GM21515 (cell line): Measurements from ENCODE around the gene SGSH.

Experiments used
- ATAC-seq: cut with Tn5 transposase; IDR thresholded peaks from one replicate; pipeline ENCODE4 v1.9.1; 2021; ENCODE audit not compliant: unreplicated experiment

The SGSH gene

GRCh38 chr17:80187090-80187489 lies 33.0 kb downstream of the SGSH start:
- ATAC-seq: no peak

GRCh38 chr17:80185968-80186367 lies 34.2 kb downstream of the SGSH start:
- no peak for ATAC-seq

DNA sequence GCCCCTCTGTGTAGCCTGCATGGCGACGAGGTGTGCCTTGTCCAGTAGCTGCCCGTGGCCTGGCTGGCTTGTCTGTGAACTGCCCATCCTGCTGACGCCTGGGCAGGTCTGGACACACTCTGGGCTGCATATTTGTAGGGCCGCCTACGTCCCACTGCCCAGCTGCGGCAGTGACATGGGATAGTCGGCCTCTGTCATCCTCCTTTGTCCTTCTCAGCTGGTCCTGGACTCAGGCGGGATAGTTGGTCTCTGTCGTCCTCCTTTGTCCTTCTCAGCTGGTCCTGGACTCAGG lies 35.8 kb downstream of the SGSH start:
- ATAC-seq: no peak

GRCh38 chr17:80183581-80184422 lies 36.3 kb downstream of the SGSH start:
- no peak for ATAC-seq

- no peak for ATAC-seq
Measured at GRCh38 chr17:80182845-80183223, 37.3 kb downstream of the SGSH start.

GRCh38 chr17:80182118-80182844 lies 37.9 kb downstream of the SGSH start:
- no peak for ATAC-seq

DNA sequence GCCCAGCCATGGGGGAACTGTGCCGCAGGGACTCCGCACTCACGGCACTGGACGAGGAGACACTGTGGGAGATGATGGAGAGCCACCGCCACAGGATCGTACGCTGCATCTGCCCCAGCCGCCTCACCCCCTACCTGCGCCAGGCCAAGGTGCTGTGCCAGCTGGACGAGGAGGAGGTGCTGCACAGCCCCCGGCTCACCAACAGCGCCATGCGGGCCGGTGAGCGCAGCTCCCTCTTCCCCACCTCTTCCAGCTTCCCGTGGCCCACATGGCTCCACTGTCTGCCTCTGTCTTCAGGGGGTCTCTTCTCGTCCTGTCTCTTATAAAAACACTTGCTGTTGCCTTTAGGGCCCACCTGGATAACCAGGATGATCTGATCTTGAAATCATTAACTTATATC lies 38.7 kb downstream of the SGSH start:
- no peak for ATAC-seq

- ATAC-seq: no peak
Measured at GRCh38 chr17:80180192-80180591, 39.9 kb downstream of the SGSH start.

DNA sequence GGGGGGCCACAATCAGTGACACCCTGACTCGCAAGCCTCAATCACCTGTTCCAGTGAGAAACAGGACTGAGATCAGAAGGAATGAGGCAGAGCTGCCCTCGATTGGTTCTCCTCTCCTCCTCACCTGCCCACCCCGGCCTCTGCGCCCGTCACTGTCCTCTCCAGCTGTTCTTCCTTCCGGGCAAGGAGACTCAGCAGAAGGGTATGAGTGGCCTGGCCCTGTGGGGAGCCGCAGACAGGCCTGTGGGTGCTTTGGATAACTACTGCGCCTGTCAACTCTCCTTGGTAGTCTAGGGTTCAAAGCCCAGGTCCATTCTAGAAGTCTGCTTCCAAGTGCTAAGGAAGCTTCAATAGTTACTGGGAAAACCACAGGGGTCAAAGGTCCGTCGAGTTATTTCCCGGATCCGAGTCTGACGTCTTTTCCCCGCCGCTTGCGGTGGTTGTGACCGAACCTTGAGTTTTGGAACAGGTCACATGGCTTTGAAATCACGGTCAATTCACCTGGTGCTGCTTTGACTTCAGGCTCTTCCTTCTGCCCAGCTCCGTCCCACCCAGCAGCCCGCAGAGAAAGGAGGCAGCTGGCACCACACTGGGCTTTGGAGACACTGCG lies 42.0 kb downstream of the SGSH start:
- no peak for ATAC-seq

- no peak for ATAC-seq
Measured at GRCh38 chr17:80176757-80177156, 43.4 kb downstream of the SGSH start.

DNA sequence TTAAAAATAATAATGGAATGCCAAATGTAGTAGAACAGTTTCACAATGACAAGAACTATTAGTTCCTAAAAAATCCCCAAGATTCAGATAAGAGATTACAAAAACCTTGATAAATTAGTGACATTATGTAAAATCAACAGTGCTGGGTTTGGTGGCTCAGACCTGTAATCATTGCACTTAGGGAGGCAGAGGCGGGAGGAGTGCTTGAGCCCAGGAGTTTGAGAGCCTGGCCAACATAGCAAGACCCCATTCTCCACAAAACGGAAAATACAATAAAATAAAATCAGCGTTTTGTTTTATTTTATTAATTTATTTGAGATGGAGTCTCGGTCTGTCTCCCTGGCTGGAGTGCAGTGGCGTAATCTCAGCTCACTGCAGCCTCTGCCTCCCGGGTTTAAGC lies 46.2 kb downstream of the SGSH start:
- ATAC-seq: no peak

- ATAC-seq: no peak
Measured at GRCh38 chr17:80173126-80173525, 47.0 kb downstream of the SGSH start.

- no peak for ATAC-seq
Measured at GRCh38 chr17:80171681-80172080, 48.5 kb downstream of the SGSH start.

GRCh38 chr17:80169784-80170500 lies 50.2 kb downstream of the SGSH start, which contains the start of gene CARD14:
Gene CARD14 (plus strand): TSS chr17:80170030. CDS start chr17:80181439, 11,409 bp downstream.
- no peak for ATAC-seq

- ATAC-seq: no peak
Measured at GRCh38 chr17:80169107-80169506, 51.0 kb downstream of the SGSH start.

- no peak for ATAC-seq
Measured at GRCh38 chr17:80168371-80168770, 51.8 kb downstream of the SGSH start.

DNA sequence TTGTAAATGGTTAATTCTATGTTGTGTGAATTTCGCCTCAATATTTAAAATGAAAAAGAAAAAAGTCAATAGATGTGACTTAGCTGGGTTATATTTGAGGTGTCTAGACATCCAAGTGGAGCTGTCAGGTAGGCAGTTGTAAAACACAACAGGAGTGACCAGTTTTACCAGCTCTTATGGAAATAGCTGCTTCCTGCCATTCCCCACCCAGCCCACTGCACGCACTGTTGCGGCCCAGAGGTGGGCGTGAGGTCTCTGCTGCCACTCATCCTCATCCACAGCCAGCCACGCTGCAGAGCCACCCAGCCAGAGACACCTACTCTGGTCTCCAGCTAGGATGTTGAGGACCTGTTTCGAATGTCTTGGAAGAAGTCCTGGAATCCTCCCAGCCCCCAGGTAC lies 53.7 kb downstream of the SGSH start:
- ATAC-seq: no peak

GRCh38 chr17:80164185-80164584 lies 55.9 kb downstream of the SGSH start:
- ATAC-seq: no peak

DNA sequence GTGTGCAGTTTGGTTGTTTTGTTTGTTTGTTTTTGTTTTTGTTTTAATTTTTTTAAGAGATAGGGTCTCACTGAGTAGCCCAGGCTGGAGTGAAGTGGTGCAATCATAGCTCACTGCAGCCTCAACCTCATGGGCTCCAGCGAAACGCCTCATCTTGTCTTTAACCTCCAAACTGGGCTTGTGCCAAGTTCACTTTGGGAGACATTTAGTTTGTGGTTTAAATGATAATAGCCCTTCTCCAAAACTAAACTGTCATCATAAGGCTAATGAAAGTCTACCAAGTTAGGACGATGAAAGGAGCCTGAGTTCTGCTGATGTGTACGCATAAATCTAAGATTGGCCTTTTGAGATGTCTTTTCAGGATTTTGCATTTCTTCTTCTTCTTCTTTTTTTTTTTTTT lies 56.8 kb downstream of the SGSH start:
- no peak for ATAC-seq

DNA sequence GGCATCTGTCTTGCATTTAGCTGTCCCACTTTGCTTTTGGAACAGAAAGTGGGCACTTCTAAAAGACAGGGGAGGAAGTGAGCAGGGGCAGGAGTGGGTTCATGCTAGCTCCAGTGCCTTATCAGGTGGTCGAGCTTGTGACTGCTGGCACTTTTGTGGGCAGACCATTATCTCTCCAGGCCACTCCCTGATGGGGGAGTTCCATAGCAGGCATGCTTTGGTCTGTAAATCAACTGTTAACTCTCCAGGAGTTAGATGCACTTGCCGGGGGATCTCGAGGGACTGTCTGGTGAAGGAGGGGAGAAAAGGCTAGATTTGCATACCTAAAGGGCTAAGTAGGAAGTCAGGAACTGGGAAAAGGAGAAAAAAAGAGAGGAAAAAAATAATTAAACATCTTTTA lies 59.6 kb downstream of the SGSH start:
- ATAC-seq: no peak
